A673 (cell line): ENCODE data around the gene ZNF202. TPM values are rescaled to one million over a fixed set of nuclear protein-coding genes. Genes with fewer than 3 reads are reported as not detected.

Source experiments
- BruUV-seq: library from RNA; stranded (reverse); fragments of 400-500 nt; replicated peaks from 2 replicates; lab custom pipeline; 2021; lab: Mats Ljungman, UMichigan
- CTCF ChIA-PET: fragments of 300-600 bp; sonication (Branson Sonifier 250); formaldehyde crosslinking; loops from one replicate; lab custom pipeline; 2022; ENCODE audit warnings: antibody characterized with exemption; lab: Charles Lee
- POLR2A ChIA-PET: fragments of 300-600 bp; sonication (Branson Sonifier 250); formaldehyde crosslinking; loops from one replicate; lab custom pipeline; 2022; ENCODE audit warnings: antibody characterized with exemption; ENCODE audit not compliant: low non-redundant PET; lab: Charles Lee
- DNase-seq: peaks from one replicate; pipeline ENCODE4 v3.0.0-alpha.2; 2015; ENCODE audit warnings: low spot score
- H3K27ac ChIP-seq: fragments of 200-600 bp; sonication (generic); 2 replicates; pipeline ENCODE4 v1.5.1; 2016; ENCODE audit warnings: mixed run types, low read depth, mild to moderate bottlenecking, mixed read lengths, antibody characterized with exemption, low read length; ENCODE audit not compliant: poor library complexity, severe bottlenecking
- H3K27me3 ChIP-seq: fragments of 200-600 bp; sonication (generic); replicated peaks from 2 replicates; pipeline ENCODE4 v1.6.1; 2017; ENCODE audit warnings: mixed run types, low read depth, mild to moderate bottlenecking, mixed read lengths, antibody characterized with exemption, low read length; ENCODE audit not compliant: insufficient read depth, poor library complexity
- H3K36me3 ChIP-seq: fragments of 200-600 bp; sonication (generic); 2 replicates; pipeline ENCODE4 v1.6.1; 2016; ENCODE audit warnings: mixed run types, mild to moderate bottlenecking, mixed read lengths, antibody characterized with exemption, low read length; ENCODE audit not compliant: insufficient read depth, poor library complexity, severe bottlenecking
- H3K4me1 ChIP-seq: fragments of 200-600 bp; sonication (generic); 2 replicates; pipeline ENCODE4 v1.6.1; 2017; ENCODE audit warnings: mixed run types, mild to moderate bottlenecking, mixed read lengths, antibody characterized with exemption, low read length; ENCODE audit not compliant: insufficient read depth, poor library complexity, severe bottlenecking
- H3K4me3 ChIP-seq: fragments of 200-600 bp; sonication (generic); 2 replicates; pipeline ENCODE4 v1.5.1; 2016; ENCODE audit warnings: low read depth, mixed run types, mild to moderate bottlenecking, mixed read lengths, low read length; ENCODE audit not compliant: poor library complexity, severe bottlenecking
- H3K9me3 ChIP-seq: fragments of 200-600 bp; sonication (generic); 2 replicates; pipeline ENCODE4 v1.6.1; 2016; ENCODE audit warnings: mixed run types, low read depth, mild to moderate bottlenecking, mixed read lengths, antibody characterized with exemption, low read length; ENCODE audit not compliant: poor library complexity, severe bottlenecking
- EZH2 ChIP-seq: fragments of 200-600 bp; sonication (generic); IDR thresholded peaks from 2 replicates; pipeline ENCODE4 v1.6.1; 2017; ENCODE audit warnings: borderline replicate concordance, low read depth, mild to moderate bottlenecking, mixed read lengths, antibody characterized with exemption, low read length; ENCODE audit not compliant: poor library complexity, severe bottlenecking
- intact Hi-C: fragments of 100-400 bp; cut with micrococcal nuclease; formaldehyde crosslinking; loops from one replicate; pipeline ENCODE4 v1.10.0; 2022; ENCODE audit not compliant: unreplicated experiment
- total RNA-seq: library from RNA; stranded (reverse); gene quantifications from 2 replicates; pipeline ENCODE4 v1.2.3, GENCODE V29; 2021
- TF ChIP-seq, protein P1 (sequence below): fragments of 300-800, 200-600 bp; sonication (generic); conservative IDR thresholded peaks from 2 replicates; pipeline ENCODE4 v1.5.1; 2017; ENCODE audit warnings: low read depth, mild to moderate bottlenecking, antibody characterized with exemption, low read length, moderate library complexity, mixed read lengths

ZNF202 gene
- total RNA-seq, 1 experiment from 2014 or later = 28.5 TPM

DNA sequence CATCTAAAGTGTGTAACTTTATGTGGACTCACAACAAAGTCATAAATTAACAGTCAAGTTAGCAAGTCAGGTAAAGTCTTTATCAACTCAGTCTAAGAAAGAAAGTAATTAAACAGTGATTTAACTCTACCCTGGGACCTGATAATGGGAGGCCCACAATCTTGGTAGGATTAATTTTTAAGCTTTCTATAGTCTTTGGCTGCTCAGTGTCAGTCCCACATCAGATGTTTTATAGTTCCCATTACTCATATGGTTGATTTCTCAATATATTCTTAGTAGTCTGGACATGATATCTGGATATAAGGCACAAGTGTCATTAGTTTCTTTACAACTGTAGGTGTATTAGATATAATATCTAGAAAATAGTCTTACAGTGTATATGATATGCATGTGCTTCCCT, 48.5 kb downstream of the ZNF202 start:
- POLR2A ChIA-PET = no interaction called here
- Histone ChIP-seq H3K27me3 (peaks cover 29% of the 10 kb centered on the region), H3K27ac (no peak overlapping the region)

DNA sequence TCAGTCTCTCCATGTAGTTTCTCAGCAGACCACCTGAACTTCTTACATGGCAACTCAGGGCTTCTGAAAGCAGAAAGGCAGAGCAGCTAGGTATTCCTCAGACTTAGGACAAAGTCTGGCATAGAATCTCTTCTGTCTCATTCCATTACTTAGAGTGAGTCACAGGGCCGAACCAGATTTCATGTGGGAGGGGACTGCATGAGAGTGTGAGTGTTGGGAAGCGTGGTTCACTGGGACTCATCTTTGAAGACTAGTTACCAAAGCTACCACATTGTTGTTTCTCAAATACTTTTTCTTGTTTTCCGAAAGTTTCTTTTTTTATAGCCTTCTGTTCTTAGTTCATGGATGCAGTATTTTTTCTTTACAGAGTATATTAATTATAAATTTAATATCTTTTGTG, 51.0 kb downstream of the ZNF202 start:
- no TSS peak for BruUV-seq
- Histone ChIP-seq H3K4me3 (no peak overlapping the region), H3K4me1 (no peaks in the 10 kb centered on the region), H3K27ac (no peak overlapping the region), H3K36me3 (no peaks in the 10 kb centered on the region), H3K27me3 (peaks cover 53% of the 10 kb centered on the region), H3K9me3 (no peaks in the 10 kb centered on the region)
- no peak for TF ChIP-seq EZH2
- TF ChIP-seq, protein P1, sequence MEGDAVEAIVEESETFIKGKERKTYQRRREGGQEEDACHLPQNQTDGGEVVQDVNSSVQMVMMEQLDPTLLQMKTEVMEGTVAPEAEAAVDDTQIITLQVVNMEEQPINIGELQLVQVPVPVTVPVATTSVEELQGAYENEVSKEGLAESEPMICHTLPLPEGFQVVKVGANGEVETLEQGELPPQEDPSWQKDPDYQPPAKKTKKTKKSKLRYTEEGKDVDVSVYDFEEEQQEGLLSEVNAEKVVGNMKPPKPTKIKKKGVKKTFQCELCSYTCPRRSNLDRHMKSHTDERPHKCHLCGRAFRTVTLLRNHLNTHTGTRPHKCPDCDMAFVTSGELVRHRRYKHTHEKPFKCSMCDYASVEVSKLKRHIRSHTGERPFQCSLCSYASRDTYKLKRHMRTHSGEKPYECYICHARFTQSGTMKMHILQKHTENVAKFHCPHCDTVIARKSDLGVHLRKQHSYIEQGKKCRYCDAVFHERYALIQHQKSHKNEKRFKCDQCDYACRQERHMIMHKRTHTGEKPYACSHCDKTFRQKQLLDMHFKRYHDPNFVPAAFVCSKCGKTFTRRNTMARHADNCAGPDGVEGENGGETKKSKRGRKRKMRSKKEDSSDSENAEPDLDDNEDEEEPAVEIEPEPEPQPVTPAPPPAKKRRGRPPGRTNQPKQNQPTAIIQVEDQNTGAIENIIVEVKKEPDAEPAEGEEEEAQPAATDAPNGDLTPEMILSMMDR = no peak
- no peak for DNase-seq
- POLR2A ChIA-PET = no interaction called here
- intact Hi-C loops = no loop called here
- CTCF ChIA-PET = no interaction called here

More for the DNA sequence above, 48.5 kb downstream of the ZNF202 start:
- CTCF ChIA-PET = interaction anchor here (0.6 kb wide), 1 partner anchor 112 kb away, joined by 5 read pairs; no protein-coding TSS in a partner anchor
- Histone ChIP-seq H3K4me1 (no peaks in the 10 kb centered on the region), H3K4me3 (no peak overlapping the region), H3K36me3 (no peaks in the 10 kb centered on the region), H3K9me3 (no peaks in the 10 kb centered on the region)
- intact Hi-C loops = no loop called here
- DNase-seq = no peak
- TF ChIP-seq EZH2 = no peak
- TF ChIP-seq, protein P1 = no peak
- no TSS peak for BruUV-seq

DNA sequence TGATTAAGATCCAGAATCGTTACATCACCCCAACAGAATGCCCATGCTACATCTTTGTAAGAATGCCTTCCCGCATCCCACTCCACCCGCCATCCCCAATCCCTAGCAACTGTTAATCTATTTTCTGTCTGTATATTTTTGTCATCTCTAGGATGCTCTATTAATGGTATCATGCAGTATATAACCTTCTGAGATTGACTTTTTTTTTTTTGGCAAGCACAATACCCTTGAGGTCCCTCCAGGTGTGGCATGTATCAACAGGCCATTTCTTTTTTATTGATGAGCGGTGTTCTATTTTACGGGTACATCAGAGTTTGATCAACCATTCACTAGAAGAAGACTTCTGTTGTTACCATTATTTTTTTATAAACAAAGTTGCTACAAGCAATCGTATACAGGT, 56.9 kb downstream of the ZNF202 start:
- Histone ChIP-seq H3K27me3 (peaks cover 70% of the 10 kb centered on the region), H3K36me3 (no peaks in the 10 kb centered on the region), H3K27ac (no peak overlapping the region), H3K9me3 (no peaks in the 10 kb centered on the region), H3K4me3 (no peak overlapping the region), H3K4me1 (no peaks in the 10 kb centered on the region)
- TF ChIP-seq EZH2 = no peak
- TF ChIP-seq, protein P1 = no peak
- ChIA-PET CTCF (no interaction called here), POLR2A (no interaction called here)
- DNase-seq = no peak
- intact Hi-C loops = no loop called here
- no TSS peak for BruUV-seq
